NK-92 (cell line): ENCODE results near the gene PIK3C2A.

Experiments
- DNase-seq: peaks from one replicate; lab custom pipeline; 2025; ENCODE audit not compliant: unreplicated experiment; lab: John Stamatoyannopoulos, UW

The PIK3C2A gene

GRCh38 chr11:17163291-17163690 lies 44.5 kb downstream of the PIK3C2A start:
- no peak for DNase-seq

DNA sequence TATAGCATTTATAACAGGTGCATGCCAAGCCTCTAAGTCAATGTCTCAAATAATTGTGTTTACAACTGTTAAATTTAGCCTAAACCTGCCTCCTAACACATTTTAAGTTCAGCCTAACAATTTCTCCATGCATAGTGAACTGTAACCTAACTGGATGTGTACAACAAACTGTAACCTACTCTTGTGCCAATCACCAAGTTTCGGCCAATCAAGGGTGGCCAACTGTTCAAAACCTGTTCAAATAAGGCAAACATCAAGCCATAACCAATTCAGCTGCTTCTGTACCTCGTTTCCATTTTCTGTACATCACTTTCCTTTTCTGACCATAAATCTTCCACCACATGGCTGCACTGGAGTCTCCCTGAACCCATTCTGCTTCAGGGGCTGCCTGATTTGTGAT lies 45.4 kb downstream of the PIK3C2A start:
- no peak for DNase-seq

DNA sequence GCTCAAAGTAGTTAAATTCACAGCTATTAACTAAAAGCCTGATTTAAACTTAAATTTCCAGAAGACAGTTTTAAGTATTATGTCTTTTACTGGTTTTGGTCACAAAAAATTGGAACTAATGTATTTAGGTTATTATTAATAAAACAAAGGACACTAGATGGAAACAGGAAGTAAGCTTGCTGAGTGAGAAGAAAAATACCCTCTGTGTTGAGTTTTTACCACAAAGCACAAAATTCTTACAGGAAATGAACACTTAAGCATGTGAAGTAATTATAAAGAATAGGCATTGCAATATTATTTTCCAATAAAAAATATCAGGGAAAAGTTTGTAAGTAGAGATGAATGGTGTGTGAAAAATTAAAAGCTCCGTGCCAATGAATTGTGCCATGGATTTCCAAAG lies 46.3 kb downstream of the PIK3C2A start:
- DNase-seq, result no peak

- DNase-seq, result no peak
Observed at GRCh38 chr11:17159441-17159840, 48.3 kb downstream of the PIK3C2A start.
